Body of pancreas (tissue), 4 donors: ENCODE results near the gene WIPF3. TPM values are rescaled to one million over a fixed set of nuclear protein-coding genes. Genes with fewer than 3 reads are reported as not detected.

ENCODE experiments used
- ATAC-seq: fragments of 150-250 bp; one replicate; pipeline ENCODE4 v1.9.1; 2016
- DNase-seq, 4 donors: peaks; one replicate each; pipeline ENCODE4 v3.0.0-alpha.2; 2019
- H3K27ac ChIP-seq, 4 donors: fragments of 200-600 bp; sonication (generic); 1 replicate in 3 of 4; 2 replicates in 1 of 4; pipeline versions ENCODE4 v1.5.1 to v1.6.1; 2016 to 2019; ENCODE audit warnings: mild to moderate bottlenecking in 1 of 4, mixed read lengths in 1 of 4, moderate library complexity in 1 of 4
- H3K27me3 ChIP-seq, 2 donors: fragments of 200-600 bp; sonication (generic); one replicate each; pipeline ENCODE4 v1.6.0; 2016; ENCODE audit warnings: mild to moderate bottlenecking in 1 of 2
- H3K36me3 ChIP-seq, 2 donors: fragments of 200-600 bp; sonication (generic); replicated peaks in 1 of 2; 2 replicates each; pipeline ENCODE4 v1.5.1; 2016; ENCODE audit warnings: low read depth in 2 of 2; ENCODE audit not compliant: insufficient read depth in 1 of 2
- H3K4me1 ChIP-seq: fragments of 200-600 bp; sonication (generic); one replicate; pipeline ENCODE4 v1.6.0; 2016
- H3K4me3 ChIP-seq, 2 donors: fragments of 200-600 bp; sonication (generic); 1 replicate in 1 of 2; 2 replicates in 1 of 2; pipeline ENCODE4 v1.5.1; 2016 to 2019
- H3K9me3 ChIP-seq, 3 donors: fragments of 200-600 bp; sonication (generic); 1 replicate in 2 of 3; 2 replicates in 1 of 3; pipeline ENCODE4 v1.5.1; 2016
- POLR2A ChIP-seq, 3 donors: fragments of 450-650 bp; IDR thresholded peaks; one replicate each; pipeline ENCODE4 v1.6.1; 2016; ENCODE audit warnings: antibody characterized with exemption in 3 of 3, mild to moderate bottlenecking in 2 of 3
- WGBS, 2 donors: methylation state at CpG; one replicate each; pipeline ENCODE4 v1.1.5; 2017; 5-methylcytosine and 5-hydroxymethylcytosine counted together
- intact Hi-C: fragments of 100-400 bp; cut with DNase I; formaldehyde crosslinking; loops from one replicate; pipeline ENCODE4 v1.15.1; 2023
- total RNA-seq, 2 donors: library from RNA; depleted of rRNA; stranded (reverse); fragments of >200 nt; gene quantifications; one replicate each; pipeline ENCODE4 v1.1.0, GENCODE V29; 2016
- TF ChIP-seq, protein P1 (sequence below), 7 experiments: fragments of 450-650 bp in 4 of 7; fragments of 200-600 bp in 3 of 7; sonication (generic) in 3 of 7; IDR thresholded peaks; one replicate each; pipeline ENCODE4 v1.5.1; 2016 to 2019; ENCODE audit warnings: antibody characterized with exemption in 7 of 7

Gene WIPF3
- total RNA-seq, 2 donors from 2014 or later: 0.33 to 1.0 TPM

DNA sequence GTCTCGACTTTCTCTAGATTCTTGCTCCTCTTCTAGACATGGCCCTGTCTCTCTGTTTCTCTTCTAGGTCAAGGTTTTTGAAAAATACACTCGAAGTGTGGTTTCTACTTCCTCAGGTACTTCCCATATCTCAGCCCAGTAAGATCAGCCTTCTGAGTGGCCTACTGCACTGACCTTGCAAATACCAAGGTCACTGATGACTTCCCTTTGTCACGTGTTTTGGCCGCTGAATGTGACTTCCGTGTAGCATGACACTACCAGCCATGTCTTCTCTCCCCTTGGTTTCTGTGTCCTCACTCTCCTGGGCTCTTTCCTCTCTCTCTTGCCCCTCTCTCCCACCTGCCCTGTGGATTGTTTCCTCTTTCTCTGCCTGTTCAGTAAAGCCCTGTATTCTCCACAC lies 7.9 kb upstream of the WIPF3 start:
- no peak for DNase-seq
- ATAC-seq: no peak
- H3K27ac ChIP-seq: no peak overlapping the region
- no peaks in the 10 kb centered on the region for H3K4me1 ChIP-seq
- TF ChIP-seq, protein P1, sequence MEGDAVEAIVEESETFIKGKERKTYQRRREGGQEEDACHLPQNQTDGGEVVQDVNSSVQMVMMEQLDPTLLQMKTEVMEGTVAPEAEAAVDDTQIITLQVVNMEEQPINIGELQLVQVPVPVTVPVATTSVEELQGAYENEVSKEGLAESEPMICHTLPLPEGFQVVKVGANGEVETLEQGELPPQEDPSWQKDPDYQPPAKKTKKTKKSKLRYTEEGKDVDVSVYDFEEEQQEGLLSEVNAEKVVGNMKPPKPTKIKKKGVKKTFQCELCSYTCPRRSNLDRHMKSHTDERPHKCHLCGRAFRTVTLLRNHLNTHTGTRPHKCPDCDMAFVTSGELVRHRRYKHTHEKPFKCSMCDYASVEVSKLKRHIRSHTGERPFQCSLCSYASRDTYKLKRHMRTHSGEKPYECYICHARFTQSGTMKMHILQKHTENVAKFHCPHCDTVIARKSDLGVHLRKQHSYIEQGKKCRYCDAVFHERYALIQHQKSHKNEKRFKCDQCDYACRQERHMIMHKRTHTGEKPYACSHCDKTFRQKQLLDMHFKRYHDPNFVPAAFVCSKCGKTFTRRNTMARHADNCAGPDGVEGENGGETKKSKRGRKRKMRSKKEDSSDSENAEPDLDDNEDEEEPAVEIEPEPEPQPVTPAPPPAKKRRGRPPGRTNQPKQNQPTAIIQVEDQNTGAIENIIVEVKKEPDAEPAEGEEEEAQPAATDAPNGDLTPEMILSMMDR (IDR thresholded peaks at IDR 0.05): no peak
- no peak overlapping the region for H3K4me3 ChIP-seq
- H3K27me3 ChIP-seq: no peaks in the 10 kb centered on the region
- intact Hi-C loops: no loop called here
- no peaks in the 10 kb centered on the region for H3K36me3 ChIP-seq
- WGBS, 2 donors: 53 to 60% methylated on average over 5 of the region's 5 CpGs
- H3K9me3 ChIP-seq: no peaks in the 10 kb centered on the region

DNA sequence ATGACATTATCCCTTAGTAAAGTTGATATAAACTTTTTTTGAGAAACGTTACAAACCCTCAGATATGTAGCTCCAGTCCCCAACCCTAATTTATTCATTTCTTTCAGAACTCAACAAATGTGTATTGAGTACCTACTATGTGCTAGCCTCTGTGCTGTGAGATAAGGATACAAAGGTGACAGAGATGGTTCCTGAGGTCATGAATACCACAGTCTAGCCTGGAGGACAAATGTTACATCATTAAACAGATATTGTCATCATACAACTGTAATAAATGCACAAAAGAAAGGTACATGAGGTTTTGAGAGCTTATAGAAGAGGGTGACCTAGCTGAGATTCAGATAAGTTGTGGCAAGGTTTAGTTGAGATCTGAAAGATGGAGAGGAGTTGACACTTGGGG lies 4.4 kb upstream of the WIPF3 start:
- 61 to 75% methylated on average over 1 of the region's 1 CpG for WGBS, 2 donors
- intact Hi-C loops: no loop called here
- DNase-seq (no peak), ATAC-seq (no peak)
- Histone ChIP-seq H3K27ac (no peak overlapping the region), H3K9me3 (no peaks in the 10 kb centered on the region), H3K4me3 (no peak overlapping the region), H3K27me3 (no peaks in the 10 kb centered on the region), H3K4me1 (peaks cover 3% of the 10 kb centered on the region), H3K36me3 (no peaks in the 10 kb centered on the region)
- no peak for TF ChIP-seq POLR2A (IDR thresholded peaks at IDR 0.05)
- TF ChIP-seq, protein P1 (IDR thresholded peaks at IDR 0.05): no peak

DNA sequence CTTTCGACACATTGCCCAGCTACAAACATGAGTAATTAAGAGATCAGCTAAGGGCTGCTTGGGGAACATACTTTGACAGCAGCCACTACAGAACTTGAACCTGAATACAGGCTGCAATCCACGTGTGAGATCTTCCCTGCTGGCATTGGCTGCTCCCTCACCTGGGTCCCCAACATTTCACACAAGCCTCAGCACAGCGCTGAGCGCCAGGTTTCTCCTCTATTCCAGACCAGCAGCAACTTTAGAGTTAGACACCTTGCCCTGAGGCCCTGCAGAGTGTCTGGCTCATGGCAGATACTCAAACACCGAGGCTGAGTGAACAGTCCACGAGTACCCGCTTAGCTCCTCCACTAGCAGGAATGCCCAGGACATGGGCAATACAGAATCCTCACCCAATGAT lies 1.3 kb upstream of the WIPF3 start:
- ATAC-seq (no peak), DNase-seq (no peak)
- no peak overlapping the region for H3K4me3 ChIP-seq
- intact Hi-C loops: no loop called here
- TF ChIP-seq POLR2A (IDR thresholded peaks at IDR 0.05): no peak
- TF ChIP-seq, protein P1 (IDR thresholded peaks at IDR 0.05): no peak
- H3K27ac ChIP-seq: no peak overlapping the region
- WGBS, 2 donors: 85 to 89% methylated on average over 7 of the region's 7 CpGs
- H3K9me3 ChIP-seq: no peaks in the 10 kb centered on the region
- no peaks in the 10 kb centered on the region for H3K27me3 ChIP-seq
- peaks cover 13% of the 10 kb centered on the region for H3K4me1 ChIP-seq
- H3K36me3 ChIP-seq: no peaks in the 10 kb centered on the region

DNA sequence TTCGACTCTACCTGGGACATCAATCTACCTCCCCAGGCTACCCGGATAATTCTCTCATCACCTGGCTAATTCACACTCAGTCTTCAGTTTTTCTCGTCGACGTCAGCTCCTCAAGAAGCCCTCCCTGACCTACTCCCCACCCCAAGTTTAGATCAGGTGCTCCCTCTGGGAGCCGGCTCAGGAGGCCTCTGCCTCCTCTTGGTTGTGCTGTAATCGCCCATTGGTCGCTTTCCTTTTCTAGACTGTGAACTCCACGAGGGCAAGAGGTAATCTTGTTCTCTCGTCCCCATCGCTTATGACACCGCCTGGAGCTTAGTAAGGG lies 461 bp upstream of the WIPF3 start:
- H3K4me3 ChIP-seq: no peak overlapping the region
- ATAC-seq (no peak), DNase-seq (no peak)
- peaks cover 13% of the 10 kb centered on the region for H3K4me1 ChIP-seq
- H3K27me3 ChIP-seq: no peaks in the 10 kb centered on the region
- no peak for TF ChIP-seq POLR2A (IDR thresholded peaks at IDR 0.05)
- TF ChIP-seq, protein P1 (IDR thresholded peaks at IDR 0.05): no peak
- intact Hi-C loops: no loop called here
- peak overlapping the region in 3 of 4 donors; percentile 55 to 79 (median 73) for H3K27ac ChIP-seq
- no peaks in the 10 kb centered on the region for H3K9me3 ChIP-seq
- 57 to 58% methylated on average over 12 of the region's 12 CpGs for WGBS, 2 donors
- no peaks in the 10 kb centered on the region for H3K36me3 ChIP-seq

DNA sequence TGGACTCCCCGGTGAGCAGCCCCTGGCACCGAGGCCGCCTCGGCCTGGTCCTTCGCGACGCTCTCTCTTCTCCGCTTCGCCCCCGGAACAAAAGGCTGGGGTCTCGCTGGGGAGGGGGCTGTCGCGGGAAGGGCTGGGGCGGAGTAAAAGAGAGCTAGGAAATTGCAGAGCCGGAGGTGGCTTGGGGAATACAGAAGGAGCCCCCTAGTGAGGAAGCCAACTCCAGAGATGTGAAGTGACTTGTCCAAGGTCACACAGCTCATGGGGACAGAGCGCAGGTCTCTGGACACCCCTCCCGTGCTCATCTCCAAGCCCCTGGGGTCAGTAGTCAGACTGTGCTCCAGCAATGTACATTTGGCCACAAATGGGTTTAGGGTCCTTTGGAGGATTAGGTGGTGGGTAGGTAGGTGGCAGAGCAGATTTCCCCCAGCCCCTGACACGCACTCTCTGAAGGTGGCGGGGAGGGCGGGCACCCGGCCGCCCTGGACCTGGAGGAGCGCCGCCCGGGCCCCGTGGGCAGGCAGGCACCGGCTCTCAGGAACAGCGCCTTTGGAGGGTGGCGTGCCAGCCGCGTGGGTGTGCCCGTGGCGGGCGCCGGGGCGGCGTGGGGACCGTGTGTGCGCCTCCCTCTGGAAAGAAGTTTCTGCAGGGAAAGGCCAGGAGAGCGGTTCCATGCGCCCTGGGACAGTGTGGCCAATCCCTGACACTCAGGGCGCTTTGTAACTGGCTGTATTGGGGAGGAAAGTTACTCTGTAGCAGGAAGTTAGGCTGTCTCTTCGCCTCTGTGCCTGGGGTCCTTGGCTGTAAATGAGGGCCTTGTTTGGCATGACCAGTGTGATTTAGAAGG lies 910 bp downstream of the WIPF3 start:
- H3K9me3 ChIP-seq: no peaks in the 10 kb centered on the region
- H3K27me3 ChIP-seq: no peaks in the 10 kb centered on the region
- DNase-seq (peak; percentile 49 to 58 (median 57)), ATAC-seq (peak; percentile 57)
- peak overlapping the region; percentile 19 to 43 for H3K4me3 ChIP-seq
- 2% methylated on average over 8 to 42 of the region's 43 CpGs for WGBS, 2 donors
- H3K27ac ChIP-seq: peak overlapping the region in 3 of 4 donors; percentile 55 to 79 (median 73)
- H3K36me3 ChIP-seq: no peaks in the 10 kb centered on the region
- TF ChIP-seq, protein P1 (IDR thresholded peaks at IDR 0.05): peak in 6 of 7 experiments; percentile 9 to 44 (median 41)
- TF ChIP-seq POLR2A (IDR thresholded peaks at IDR 0.05): no peak
- intact Hi-C loops: no loop called here
- H3K4me1 ChIP-seq: peaks cover 13% of the 10 kb centered on the region
